Adrenal gland (tissue), 5 donors: Measurements from ENCODE around the gene NDUFB6.

ENCODE experiments used
- POLR2A ChIP-seq, 2 donors: fragments of 450-650 bp; IDR thresholded peaks; one replicate each; pipeline ENCODE4 v1.6.1; 2017; ENCODE audit warnings: antibody characterized with exemption in 2 of 2, mild to moderate bottlenecking in 2 of 2, moderate library complexity in 1 of 2
- TF ChIP-seq, protein P1 (sequence below), 6 experiments: fragments of 450-650 bp in 4 of 6; fragments of 200-600 bp in 2 of 6; sonication (generic) in 1 of 6; IDR thresholded peaks; 1 replicate in 5 of 6; 2 replicates in 1 of 6; pipeline versions ENCODE4 v1.5.1 to v1.8.0; 2016 to 2021; ENCODE audit warnings: antibody characterized with exemption in 6 of 6, mild to moderate bottlenecking in 2 of 6, moderate library complexity in 1 of 6
- donor health status: DM: no; HTN: no; CAD: no.

- TF ChIP-seq, protein P1, sequence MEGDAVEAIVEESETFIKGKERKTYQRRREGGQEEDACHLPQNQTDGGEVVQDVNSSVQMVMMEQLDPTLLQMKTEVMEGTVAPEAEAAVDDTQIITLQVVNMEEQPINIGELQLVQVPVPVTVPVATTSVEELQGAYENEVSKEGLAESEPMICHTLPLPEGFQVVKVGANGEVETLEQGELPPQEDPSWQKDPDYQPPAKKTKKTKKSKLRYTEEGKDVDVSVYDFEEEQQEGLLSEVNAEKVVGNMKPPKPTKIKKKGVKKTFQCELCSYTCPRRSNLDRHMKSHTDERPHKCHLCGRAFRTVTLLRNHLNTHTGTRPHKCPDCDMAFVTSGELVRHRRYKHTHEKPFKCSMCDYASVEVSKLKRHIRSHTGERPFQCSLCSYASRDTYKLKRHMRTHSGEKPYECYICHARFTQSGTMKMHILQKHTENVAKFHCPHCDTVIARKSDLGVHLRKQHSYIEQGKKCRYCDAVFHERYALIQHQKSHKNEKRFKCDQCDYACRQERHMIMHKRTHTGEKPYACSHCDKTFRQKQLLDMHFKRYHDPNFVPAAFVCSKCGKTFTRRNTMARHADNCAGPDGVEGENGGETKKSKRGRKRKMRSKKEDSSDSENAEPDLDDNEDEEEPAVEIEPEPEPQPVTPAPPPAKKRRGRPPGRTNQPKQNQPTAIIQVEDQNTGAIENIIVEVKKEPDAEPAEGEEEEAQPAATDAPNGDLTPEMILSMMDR (IDR thresholded peaks at IDR 0.05): no peak
- TF ChIP-seq POLR2A (IDR thresholded peaks at IDR 0.05): no peak
Measured at GRCh38 chr9:32516241-32516640, 56.7 kb downstream of the NDUFB6 start.
